HG03095 (cell line): ENCODE data around the gene MICALL1.
"Not testable (repeated sequence)": the region's sequence is repeated elsewhere in the genome, so short reads cannot be mapped to it uniquely, and the experiment has no call there.

Experiments used
- ATAC-seq: cut with Tn5 transposase; IDR thresholded peaks from one replicate; pipeline ENCODE4 v1.9.1; 2021; ENCODE audit warnings: moderate library complexity; ENCODE audit not compliant: unreplicated experiment

Gene MICALL1

GRCh38 chr22:37926771-37927636 is 20.9 kb downstream of the MICALL1 start:
- ATAC-seq, result no peak

- no peak for ATAC-seq
These were observed 21.5 kb downstream of the MICALL1 start for GRCh38 chr22:37927637-37927936.

DNA sequence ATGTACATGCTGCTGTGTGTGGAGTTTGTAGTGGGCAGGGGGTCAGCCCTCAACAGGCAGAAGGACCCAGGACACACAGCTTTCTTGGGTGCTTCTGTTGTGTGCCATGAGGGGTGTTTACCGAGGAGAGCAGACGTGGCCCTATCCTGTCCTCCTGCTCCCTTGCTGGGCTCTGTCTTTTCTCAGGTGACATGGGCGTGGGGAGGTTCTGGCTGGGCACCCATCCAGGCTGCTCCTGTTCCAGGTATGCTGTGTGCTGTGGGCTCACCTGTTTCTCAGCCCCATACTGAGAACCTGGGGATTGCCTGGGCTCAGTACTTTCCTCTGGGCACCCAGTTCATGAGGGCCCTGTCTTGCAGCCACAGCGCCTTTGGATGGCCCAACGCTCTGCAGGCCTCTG is 23.3 kb downstream of the MICALL1 start:
- ATAC-seq, result no peak

DNA sequence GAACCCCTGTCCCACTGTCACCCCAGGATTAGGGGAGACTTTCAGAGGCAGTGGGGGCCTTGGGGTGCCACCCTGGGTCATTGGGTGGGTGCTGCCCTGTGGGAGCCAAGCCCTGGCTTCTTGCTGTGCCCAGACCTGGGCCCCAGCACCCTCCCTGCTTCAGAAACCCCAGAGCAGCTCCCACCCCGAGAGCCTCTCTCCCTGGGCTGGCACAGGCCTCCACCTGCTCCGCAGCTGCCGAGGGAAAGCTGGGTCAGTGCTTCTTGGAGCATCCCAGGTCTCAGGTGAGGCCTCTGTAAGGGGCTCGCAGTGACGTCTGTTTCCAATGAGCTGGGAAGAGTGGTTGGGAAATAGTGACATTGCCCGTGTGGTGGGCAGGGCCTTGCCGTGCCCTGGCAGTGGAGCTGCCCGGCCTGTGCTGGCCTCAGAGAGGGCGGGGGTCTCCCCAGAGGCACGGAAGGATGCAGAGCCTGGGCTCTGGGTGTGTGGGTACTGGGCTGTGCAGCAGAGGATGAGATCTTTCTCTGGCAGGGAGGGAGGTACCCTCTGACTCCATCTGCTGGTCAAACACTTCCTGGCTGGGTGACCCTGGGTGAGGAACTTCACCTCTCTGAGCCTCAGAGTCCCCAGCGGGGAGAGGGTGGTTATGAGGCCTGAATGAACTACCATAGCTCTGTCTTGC is 24.3 kb downstream of the MICALL1 start:
- no peak for ATAC-seq

DNA sequence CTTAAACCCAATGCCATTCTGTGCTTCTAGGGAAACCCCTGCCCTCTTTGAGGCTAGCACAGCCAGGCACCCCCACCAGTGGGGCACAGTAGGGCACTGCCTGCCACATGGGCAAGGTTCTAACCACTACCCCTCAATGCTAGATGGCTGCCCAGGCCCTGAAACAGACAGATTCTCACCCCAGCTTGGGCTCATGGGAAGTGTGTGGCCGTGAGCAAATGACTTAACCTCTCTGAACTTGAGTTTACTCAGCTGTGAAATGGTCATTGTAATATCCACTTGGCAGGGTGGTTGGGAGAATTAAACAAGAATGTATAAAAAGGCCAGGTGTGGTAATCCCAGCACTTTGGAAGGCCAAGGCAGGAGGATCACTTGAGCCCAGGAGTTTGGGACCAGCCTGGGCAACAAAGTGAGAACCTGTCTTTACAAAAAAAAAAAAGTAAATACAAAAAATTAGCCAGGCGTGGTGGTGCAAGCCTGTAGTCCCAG is 24.9 kb downstream of the MICALL1 start:
- ATAC-seq, result no peak

DNA sequence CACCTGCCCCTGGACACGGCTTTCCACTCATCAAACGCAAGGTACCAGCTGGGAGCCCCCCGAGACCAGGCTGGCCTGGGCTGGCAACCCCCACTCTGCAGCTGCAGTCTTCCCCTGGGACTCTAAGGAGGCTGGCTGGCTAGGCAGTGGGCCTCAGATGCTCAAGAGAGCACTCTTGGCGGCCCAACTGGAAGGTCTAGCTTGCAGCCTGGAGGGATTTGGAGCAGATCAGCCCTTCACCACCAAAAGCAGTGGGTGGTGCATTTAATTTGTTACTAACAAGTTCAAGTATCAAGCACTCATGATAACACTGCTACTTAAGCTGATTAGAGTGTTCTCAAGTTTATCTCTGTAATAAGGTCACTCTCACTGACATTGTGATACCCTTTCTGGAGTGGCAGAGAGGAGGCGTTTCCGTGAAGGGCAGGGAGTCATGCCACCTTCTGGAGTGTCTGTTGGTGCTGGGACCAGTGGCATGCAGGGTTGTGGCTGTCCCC is 25.8 kb downstream of the MICALL1 start:
- ATAC-seq, result no peak

DNA sequence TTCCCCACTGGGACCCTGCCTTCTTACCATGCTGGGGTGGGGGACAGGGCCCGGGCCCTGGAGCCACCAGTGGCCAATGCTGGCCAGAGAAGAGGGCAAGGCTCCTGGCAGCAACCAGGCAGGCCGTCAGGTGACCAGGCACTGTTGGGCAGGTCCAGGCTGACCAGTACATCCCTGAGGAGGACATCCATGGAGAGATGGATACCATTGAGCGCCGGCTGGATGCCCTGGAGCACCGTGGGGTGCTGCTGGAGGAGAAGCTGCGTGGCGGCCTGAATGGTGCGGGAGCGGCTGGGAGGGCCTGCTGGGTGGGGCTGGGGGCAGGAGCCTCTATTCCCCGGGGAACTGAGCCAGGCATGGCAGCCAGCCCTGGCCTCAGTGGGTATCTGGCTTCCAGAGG is 26.3 kb downstream of the MICALL1 start:
- ATAC-seq, result no peak

DNA sequence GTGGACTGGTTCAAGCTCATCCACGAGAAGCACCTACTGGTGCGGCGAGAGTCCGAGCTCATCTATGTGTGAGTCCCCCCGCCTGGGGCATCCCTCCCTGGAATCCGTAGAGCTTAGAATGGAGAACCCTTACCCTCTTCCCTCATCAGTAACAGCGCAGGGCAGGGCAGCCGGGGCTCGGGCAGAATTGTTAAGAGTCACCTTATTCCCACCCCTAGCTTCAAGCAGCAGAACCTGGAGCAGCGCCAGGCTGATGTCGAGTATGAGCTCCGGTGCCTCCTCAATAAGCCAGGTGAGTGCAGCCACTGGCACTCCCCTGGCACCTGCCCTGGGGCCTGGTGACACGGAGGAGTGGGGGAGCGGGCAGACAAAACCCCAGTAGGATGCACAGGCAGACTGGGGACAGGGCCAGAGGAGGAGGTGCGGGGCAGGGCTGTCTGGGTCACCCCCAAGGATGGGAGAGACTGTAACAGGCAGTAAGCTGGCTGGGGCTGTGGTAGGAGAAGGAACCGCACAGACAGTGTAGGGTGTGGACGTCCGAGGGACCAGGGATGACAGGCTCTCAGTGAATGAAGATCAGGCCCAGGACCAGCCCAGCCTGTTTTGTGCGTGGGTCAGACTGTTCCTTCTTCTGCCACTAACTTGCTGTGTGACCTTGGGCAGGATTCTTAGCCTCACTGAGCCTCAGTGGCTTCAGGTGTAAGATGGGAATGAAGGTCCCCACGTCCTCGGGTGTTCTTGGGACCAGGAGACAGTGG is 26.9 kb downstream of the MICALL1 start:
- ATAC-seq, result no peak

- peak; percentile 71 for ATAC-seq
These were observed 27.7 kb downstream of the MICALL1 start for GRCh38 chr22:37933711-37934376.

- no peak for ATAC-seq
These were observed 34.7 kb downstream of the MICALL1 start for GRCh38 chr22:37940698-37941376.

GRCh38 chr22:37942133-37942532 is 36.0 kb downstream of the MICALL1 start:
- no peak for ATAC-seq

DNA sequence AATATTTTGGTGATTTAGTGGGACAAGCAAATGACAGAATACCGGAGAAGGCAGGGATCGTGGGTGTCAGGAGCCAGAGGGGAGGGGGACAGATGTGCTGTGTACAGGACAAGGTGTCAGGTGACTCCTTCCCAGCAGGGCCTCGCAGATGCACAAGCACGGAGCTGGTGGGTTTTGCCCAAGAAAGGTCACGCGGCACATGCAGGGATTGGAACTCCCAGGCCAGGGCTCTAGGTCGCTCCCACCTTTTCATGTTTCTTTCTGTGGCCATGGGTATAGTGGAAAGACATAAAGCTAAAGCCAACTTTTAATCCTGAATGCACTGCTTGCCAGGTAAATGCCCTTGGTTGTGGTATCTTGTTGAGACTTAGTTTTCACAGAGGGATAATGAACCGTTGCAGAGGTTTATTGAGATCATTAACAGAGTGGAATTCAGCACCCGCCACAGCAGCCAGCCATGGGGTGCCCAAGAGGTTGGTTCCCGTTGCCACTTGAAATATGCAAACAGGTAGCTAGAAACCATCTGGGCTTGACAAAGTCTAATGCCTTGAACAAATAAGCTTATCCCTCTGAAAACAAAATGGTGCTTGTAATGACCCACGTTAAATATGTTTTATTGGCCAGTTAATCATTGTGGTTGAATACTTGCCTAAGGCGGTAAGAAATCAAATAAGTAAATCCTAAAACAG is 37.2 kb downstream of the MICALL1 start:
- ATAC-seq, result no peak

GRCh38 chr22:37943825-37944198 is 37.7 kb downstream of the MICALL1 start:
- no peak for ATAC-seq

GRCh38 chr22:37944423-37944822 is 38.3 kb downstream of the MICALL1 start:
- ATAC-seq, result not testable (repeated sequence)

DNA sequence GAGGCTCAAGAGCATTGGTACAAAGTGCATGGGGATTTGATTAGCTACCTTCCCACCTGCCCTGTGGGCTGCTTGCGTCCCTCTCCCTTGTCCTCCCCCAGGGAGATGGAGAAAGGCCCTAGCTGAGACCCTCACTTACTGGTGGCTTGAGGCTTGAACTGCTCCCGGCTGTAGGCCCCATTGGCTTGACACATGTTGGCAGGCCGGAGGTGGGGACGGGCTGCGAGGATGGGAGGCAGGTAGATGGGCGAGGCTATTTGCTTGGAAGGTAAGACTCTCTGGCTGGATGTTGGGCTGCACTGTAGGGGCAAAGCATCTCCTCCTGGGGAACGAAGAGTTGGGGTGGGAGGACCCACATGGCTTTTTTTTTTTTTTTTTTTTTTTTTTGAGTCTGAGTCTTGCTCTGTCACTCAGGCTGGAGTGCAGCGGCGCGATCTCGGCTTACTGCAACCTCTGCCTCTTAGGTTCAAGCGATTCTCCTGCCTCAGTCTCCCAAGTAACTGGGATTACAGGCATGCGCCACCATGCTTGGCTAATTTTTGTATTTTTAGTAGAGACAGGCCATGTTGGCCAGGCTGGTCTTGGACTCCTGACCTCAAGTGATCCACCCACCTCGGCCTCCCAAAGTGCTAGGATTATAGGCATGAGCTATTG is 41.2 kb downstream of the MICALL1 start:
- not testable (repeated sequence) for ATAC-seq

DNA sequence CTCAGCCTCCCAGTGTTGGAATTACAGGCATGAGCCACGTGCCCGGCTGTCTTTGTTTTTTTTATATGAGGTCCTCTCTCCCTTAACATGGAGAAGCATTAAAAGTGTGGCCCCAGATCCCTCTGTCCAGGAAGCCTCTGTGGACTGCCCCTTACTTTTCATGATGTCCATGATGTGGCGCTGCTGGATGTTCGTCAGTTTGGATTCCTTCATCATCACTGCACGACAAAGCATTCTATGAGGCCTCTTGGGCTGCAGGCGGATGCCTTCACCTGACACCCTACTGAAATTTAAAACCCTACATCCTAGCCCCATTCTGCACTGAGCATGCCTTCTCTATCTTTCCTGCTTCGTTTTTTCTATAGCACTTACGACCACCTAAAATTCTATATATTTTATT is 45.2 kb downstream of the MICALL1 start:
- no peak for ATAC-seq

- ATAC-seq, result not testable (repeated sequence)
These were observed 46.5 kb downstream of the MICALL1 start for GRCh38 chr22:37952629-37953028.

GRCh38 chr22:37953062-37953436 is 47.0 kb downstream of the MICALL1 start:
- ATAC-seq, result peak; percentile 21

DNA sequence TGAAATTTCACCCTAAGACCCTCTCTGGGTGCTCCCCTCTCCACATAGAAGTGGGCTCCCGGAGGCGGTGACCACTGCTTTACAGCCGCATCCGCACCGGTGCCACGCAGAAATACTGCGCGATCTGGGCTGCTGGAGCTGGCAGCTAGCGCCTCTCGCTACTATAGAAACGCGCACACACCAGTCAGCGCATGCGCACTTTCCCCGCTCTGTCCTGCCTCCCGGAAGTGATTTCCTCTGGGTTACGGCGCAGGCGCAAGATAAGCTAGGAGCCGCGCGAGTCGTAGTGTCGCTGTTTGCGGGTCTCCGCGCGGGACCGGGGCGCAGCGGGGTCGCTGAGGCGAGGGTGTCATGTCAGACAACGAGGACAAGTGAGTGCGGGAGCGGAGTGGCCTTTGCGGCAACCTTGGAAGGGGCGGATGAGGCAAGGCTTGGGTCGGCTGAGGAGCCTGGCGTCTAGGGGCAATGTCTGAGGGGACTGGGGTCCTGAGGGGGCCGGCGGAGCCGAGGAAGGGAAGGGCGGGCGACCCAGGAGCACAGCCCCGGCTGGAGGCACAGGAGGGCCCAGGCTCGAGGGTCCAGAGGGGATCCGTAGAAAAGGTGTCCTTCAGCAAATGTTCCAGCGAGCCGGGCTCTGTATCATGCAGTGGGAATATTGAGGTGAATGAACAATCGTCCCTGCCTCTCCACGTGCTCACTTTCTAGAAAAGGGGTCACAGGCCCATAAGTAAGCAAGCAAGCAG is 47.5 kb downstream of the MICALL1 start, which contains the start of the genes C22orf23 and POLR2F:
Gene C22orf23, minus strand, starts transcription at position 165 of the 743 bp plus-strand sequence. CDS start 452 bp downstream, outside the sequence.
Gene POLR2F, plus strand, starts transcription at position 263 of the 743 bp plus-strand sequence. Its CDS starts 89 bp downstream, at position 352.
- ATAC-seq, result peak; percentile 72
